ENCODE measurements around the gene FYTTD1.

The FYTTD1 gene

DNA sequence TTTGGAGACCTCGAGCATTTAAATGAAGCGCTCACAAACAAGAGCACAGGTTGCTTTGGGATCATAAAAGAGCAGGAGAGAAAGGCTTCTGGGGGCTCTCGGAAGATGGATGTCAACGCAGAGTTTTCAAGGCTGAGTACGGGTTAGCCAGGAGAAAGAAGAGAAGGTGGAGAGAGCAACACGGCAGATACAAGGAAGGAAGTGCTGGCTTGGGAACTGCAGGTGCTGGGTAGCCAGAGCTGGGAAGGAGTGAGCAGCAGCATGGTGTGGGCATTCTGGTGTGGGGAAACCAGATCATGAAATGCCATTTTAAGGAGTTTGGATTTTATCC, 12.4 kb upstream of the FYTTD1 start:
- no peak for DNase-seq (ENCODE audit: low read depth in 2 of 2)

DNA sequence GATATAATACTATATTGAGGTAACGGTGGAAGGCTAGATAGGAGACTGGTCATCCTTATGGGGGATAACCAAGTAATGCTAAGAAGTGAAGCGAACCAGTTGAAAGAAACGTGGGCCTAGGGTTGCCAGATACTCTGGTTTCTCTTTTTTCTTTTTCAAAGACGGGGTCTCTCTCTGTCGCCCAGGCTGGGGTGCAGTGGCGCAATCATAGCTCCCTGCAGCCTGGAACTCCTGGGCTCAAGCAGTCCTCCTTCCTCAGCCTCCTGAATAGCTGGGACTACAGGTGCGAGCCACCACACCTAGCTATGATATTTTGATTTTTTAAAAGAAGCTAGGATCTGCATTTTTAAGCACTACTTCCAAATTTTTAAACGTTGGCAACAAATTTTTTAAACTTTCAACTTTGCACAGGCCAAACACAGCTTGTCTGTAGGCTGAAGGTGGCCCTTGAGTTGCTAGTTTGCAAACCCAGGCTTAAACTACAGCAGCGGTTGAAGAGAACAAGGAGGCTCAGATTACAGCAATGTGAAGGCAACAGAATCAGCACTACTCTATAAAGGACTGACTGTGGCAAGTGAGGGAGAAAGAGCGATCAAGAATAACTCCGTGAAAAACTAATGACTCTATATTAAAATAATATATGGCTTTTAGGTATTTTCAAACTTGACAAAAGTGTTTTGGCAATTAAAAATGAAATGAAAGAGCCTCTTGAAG, 11.8 kb upstream of the FYTTD1 start:
- no peak for DNase-seq (ENCODE audit: low read depth in 2 of 2)

DNA sequence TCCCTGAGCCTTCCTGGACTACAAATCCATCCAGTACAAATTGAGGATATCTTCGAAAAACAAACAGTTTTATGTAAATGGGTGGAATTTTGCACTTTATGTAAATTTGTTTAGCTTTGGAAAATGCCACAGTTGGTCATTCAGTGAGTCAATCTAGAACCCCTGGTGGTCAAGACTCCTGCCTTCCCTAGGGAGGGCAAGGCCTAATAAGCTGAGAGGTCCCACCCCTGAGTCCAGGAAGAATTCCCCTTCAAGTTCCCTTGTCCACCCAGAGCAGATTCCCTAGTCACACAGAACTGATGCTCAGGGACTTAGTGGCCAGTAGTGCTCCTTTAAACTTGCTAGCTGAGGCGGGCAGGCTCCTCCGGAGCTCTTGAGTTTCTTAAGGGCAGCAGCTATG, 6.9 kb upstream of the FYTTD1 start:
- DNase-seq (ENCODE audit: low read depth in 2 of 2), result no peak

DNA sequence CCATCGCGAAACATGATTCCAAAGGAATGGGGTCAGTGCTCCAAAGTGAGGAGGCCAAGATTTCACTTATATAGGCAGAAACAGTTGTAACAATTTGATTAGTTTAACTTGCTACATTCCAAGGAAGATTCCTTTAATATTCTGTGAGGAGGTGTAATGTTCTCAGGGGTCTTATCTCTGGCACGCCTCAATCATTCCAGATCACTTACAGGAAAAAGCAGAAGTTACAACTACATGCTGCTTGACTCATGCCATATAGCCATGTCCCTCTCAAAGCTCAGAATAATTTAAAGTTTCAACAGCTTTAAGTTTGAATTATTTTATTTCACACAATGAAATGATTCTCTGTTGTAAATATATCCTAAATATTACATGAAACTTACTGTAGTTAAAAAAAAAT, 3.5 kb upstream of the FYTTD1 start:
- DNase-seq (ENCODE audit: low read depth in 2 of 2), result no peak

DNA sequence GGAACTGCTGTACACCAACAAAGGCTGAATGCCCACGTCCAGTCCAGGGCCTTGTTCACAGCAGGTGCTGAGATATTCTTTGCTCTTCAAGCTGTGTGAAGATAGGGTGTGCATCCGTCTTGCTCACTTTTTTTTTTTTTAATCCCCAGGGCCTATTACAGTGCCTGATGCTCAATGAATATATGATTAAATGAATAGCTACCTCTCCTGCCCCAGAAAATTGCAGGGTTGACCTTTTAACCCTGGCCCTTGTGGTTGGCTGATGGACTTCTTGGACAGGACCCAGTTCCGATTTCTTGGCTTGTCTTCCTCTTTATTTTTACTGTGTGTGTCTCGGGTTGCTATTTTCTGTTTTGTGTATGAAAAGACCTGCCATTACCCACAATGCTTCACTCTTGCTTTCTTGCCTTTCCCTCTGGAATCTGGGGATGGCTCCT, 2.9 kb upstream of the FYTTD1 start:
- DNase-seq (ENCODE audit: low read depth in 2 of 2), result no peak

DNA sequence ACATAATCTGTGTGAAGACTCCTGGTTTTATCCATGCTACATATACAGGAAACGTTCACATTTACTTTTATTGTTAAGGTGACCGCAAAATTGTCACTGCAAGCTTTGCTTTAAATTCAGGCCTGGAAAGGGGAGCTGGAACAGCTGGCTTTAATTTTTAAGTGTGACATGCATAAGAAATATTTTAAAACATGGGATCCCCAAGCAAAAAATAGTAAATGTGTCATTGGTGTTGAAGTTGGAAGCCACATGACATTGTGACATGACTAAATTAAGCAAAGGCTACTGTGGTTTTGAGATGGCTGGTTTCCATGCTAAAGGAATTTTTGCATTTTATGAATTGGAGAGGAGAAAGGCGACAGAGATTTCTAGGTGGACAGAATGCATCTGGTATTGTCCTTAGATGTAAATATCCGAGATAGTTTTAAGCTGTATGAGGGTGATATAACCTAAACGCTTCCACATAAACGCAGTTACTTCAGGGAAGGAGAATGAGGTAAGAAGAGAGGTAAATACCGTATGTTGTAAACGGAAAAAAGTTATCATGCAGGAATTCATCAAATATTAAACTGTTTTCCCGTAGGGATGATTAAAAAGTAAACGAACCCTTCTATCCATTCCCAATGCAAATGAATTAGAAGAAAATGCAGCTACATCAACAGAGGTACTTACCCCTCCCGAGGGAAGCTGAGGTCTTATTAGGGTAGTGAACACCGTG, 927 bp upstream of the FYTTD1 start:
- DNase-seq (ENCODE audit: low read depth in 2 of 2), result no peak

DNA sequence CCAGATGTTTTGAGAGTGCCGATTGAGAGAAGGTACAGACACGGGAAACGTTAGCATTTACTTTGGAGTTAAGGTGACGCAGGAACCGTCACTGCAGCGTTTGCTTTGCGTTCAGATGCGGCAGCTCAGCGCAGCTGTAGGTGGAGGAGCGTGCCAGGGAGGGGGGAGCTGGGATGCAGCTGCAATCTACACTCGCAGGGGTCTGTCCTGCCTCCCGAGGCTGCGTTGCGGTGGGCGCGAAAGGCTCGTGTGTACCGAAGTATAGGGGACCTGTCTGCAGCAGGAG, 425 bp upstream of the FYTTD1 start:
- no peak for DNase-seq (ENCODE audit: low read depth in 2 of 2)

DNA sequence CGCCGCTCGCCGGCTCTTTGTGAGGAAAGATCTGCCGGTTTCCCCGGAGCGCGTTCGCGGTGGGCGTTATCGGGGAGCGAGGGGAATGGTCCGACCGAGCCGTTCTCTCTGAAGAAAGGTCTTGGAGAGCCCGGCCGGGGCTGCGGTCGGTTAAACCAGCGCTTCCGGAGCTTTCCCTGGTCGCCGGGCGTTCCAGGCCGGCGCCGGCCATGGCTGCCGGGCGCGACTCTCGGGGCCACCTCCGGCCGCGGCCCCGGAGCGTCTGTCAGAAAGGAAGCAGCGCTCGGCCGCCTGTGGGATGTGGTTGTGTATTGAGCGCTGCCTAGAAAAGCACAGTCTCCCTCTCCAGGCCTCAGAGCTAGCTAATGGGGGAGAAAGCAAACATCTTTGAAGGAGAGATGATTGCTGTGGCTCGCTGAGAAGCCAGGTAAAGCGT, 731 bp downstream of the FYTTD1 start:
- peak; percentile 11 to 41 for DNase-seq (ENCODE audit: low read depth in 2 of 2)

DNA sequence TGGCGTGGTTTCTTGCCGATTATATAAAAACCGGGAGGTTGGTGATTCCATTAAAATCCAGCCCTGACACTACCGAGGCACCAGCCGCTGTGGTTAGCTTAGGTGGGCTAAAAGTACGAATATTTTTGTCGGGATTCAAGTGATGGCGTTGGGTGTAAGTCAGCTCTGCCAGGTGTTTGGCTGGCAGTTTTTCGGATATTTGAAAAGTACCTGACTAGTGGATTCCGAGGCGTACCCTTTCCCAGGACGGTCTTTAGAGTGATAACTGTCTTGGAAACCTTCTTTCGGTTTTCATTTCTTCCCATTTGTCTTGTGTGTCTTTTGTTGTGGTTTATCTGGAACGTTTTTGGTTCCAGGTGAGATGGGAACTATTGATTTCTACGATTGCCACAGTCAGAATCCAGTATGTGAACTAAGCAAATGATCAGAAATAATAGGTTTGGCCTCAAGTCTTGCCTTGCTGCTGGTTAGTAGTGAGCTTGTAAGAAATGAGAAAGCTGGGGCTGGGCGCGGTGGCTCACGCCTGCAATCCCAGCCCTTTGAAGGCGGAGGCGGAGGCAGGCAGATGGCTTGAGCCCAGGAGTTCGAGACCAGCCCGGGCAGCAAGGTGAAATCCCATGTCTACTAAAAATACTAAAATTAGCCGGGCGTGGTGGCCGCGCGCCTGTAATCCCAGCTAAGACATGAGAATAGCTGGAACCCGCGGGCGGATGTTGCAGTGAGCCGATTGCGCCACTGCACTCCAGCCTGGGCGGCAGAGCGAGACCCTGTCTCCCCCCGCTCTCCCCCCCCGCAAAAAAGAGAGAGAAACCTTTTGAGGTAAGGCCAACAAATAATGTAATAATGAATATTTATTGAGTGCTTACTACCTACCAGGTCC, 1.4 kb downstream of the FYTTD1 start:
- peak in 1 of 2 donors; percentile 7 for DNase-seq (ENCODE audit: low read depth in 2 of 2)

DNA sequence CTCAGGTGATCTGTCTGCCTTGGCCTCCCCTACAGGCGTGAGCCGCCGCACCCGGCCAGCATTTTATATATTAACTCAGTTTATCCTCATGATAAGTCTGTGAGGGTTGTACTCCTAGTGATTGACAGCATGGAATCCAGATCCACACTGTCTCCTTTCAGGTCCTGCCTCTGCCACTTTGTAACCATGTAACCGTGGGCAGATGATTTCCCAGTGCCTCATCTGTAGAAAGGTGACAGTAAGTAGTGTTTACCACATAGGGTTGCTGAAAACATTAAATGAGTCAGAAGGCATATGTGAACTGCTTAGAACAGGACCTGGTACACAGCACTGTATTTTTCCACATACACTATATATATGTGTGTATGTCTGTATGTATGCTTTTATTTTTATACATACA, 2.4 kb downstream of the FYTTD1 start:
- no peak for DNase-seq (ENCODE audit: low read depth in 2 of 2)

DNA sequence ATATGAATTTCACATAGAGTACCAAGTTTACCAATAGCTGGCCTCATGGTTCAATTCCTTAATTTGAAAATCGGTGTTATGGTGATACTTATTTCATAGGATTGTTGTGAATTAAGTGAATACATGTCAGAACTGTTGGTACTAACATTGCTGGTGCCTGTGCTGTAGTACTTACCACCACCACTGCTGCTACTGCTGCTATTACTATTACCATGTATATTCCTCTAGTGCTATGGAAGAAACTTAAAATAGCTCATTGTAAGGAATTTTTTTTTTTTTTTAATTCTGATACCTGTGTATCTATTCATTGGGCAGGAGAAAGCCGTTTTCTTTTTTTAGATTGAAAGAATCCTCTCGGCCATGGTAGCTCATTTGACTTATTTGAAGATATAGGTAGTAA, 3.6 kb downstream of the FYTTD1 start:
- DNase-seq (ENCODE audit: low read depth in 2 of 2), result no peak

DNA sequence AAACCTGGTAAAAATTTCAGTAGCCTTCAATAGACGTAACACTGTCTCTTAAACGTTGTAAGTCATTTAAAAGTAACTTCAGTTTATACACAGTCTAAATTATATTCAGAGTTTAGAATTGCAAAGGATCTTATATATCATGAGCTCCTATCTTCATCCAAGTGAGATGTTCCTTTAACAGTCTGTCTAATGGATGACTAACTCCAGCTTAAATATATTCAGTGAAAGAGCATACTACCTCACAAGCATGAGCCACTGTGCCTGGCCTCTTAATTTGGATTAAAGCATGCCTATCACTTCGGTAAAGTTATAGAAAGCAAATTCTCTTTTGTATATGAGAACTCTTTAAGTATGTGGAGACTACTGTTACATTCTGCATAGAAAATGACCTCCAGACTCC, 7.0 kb downstream of the FYTTD1 start:
- no peak for DNase-seq (ENCODE audit: low read depth in 2 of 2)

DNA sequence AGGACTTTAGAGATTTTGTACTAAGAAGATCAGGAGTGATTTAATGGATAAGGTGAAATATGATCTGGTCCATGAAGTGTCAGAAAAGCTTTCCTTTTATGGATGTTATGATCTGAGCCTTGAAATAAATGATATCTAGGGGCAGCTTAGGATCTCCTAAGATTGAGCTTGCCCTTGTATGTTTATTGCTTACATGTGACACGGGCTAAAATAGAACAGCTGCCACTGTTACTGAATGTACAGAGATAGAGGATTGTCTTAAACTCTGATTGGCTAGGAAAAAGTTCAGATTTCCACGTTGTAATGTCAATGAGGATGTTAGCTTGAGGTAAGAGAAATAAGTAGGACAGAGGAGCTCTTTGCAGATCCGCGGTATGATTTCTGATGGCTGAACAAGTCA, 8.8 kb downstream of the FYTTD1 start:
- no peak for DNase-seq (ENCODE audit: low read depth in 2 of 2)

DNA sequence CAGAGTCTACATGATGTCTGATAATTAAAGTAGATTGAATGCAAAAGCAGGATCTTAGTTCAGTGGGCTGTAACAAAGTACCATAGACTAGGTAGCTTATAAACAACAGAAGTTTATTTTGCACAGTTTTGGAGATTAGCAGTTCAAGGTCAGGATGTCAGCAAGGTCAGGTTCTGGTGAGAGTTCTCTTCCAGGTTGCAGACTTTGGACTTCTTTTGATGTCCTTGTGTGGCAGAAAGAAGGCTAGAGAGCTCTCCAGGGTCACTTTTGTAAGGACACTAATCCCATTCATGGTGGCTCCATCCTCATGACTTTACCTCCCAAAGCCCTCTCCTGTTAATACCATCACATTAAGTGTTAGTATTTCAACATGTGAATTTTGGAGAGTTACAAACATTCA, 12.1 kb downstream of the FYTTD1 start:
- no peak for DNase-seq (ENCODE audit: low read depth in 2 of 2)

DNA sequence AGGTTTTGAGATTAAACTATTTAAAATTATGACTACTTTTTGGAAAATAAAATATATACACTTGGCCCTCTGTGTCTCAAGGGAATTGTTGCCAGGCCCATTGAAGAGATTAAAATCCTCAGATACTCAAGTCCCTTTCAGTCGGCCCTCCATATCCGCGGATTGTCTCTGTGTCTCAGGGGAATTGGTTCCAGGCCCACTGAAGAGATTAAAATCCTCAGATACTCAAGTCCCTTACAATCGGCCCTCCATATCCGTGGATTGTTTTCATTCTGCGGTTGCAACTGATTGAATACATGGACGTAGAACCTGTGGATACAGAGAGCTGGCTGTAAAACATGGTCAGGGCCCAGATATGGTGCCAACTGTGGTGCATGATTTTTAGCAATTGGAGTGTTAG, 25.6 kb downstream of the FYTTD1 start:
- DNase-seq (ENCODE audit: low read depth in 2 of 2), result no peak

DNA sequence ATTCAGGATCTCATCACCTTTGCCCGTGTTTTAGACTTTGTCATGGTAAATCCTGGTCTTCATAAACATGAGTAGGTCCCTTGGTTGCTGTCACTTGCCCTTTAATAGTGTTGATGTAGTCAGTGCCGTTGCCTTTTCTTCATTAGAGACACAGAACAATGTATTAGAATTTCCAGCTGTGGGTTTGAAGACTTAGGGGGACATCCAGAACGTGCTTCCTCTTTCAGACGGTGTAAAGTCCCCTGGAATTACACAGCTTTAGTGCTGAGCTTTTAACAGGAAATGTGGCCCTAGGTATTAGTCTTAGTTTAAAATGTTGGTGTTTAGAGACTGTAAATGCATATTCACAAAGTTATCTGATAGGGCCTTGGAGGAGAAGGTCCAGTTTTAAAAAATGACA, 32.5 kb downstream of the FYTTD1 start:
- DNase-seq (ENCODE audit: low read depth in 2 of 2), result no peak

DNA sequence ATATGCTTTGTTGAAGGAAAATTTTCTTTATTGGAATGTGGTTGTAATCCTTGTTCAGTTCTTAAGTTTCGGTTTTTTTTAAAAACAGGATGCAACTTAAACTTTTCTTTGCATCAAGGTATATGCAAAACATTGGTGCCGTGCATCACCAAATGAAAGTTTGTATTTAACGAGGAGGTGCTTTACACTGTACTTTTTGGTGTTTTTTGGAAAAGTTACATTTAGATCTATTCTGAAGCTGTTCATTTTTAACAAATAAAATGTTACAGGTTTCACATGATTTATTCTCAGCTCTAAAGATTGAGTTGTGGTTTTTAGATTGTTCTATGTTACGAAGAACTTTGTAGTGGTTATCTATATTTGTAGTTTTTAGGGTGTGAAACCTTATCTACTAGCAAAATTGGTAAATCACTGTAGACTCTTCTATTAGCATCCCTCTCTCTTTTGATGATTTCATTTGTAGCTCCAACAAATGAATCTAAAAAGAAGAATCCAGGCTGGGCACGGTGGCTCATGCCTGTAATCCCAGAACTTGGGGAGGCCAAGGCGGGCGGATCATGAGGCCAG, 34.4 kb downstream of the FYTTD1 start:
- DNase-seq (ENCODE audit: low read depth in 2 of 2), result no peak

DNA sequence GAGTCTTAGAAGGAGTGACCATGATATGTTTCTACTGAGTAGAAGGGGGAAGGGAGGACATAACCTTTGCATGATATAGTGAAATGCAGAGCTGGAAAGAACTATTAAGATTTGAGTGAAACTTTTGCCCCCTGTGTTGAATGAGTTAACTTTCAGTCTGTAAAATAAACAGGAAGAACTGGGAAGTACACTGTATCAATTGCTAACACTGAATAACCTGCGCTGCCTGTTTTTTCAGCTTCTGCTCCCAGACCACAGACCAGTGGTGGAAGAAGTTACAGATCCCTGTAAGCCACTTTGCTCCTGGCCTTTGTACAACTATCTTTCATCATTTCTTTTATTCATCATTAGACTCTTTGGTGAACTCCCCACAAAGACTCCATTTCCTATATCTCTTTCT, 37.7 kb downstream of the FYTTD1 start:
- no peak for DNase-seq (ENCODE audit: low read depth in 2 of 2)

DNA sequence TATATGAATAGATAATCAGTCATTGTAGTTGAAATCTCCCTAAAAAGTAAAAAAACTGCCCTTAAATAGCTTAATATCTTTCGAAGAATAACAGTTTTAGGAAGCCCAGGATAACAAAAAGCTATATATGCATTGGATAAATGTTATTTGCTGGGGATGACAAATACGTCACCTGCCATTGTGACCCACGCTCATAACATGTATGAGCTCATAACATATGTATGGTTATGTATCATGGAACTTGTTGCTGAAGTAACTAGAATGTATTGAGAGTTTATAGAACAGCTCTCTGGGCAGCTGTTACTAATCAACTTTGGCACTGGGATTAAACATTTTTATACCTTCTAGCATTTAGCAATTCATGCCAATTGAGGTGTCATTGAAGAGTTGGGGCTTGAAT, 39.6 kb downstream of the FYTTD1 start:
- no peak for DNase-seq (ENCODE audit: low read depth in 2 of 2)

DNA sequence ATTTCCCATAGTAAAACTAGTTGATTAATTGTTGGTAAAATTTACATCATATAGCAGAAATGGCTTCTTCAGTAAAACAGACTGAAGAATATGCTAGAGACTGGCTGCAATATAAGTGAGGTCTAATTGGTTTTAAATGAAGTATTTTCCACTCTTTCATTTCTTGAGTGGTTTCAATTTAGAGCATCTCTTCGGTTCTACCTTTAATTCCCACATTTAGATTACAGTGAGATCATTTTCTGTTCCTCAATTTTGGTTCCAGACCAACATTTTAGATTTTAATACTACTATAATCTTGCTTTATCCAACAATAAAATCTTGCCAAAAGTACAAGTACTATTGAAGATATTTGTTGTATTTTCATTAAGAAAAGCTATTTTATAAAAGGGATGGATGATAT, 40.4 kb downstream of the FYTTD1 start:
- no peak for DNase-seq (ENCODE audit: low read depth in 2 of 2)

DNA sequence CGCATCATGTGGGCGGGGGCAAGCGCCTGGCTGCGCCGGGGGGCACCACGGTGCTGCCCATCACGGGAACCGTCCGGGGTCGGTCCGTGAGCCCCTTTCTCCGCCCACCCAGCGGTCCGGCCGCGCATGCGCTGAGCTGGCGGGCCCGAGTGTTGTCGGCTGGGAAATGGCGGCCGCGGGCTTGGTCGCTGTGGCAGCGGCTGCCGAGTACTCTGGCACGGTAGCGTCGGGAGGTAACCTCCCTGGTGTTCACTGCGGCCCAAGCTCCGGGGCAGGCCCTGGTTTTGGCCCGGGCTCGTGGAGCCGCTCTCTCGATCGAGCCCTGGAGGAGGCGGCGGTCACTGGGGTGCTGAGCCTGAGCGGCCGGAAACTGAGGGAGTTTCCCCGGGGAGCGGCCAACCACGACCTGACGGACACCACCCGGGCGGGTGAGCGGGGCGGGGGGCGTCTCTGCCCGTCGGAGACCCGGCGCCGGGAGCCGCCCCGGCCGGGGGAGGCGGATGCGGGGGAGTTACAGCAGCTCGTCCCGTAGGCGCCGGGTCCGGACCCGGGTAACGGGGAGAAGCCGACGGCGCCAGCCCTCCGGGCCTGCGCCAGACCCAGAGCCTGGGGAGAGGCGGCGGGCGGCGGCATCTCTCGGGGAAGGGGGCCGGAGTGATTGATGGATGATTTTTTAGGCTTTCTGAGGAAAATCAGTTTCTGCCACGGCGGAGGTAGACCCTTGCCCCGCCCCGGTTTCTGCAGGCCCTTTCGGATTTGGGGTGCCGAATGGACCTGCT, 41.6 kb downstream of the FYTTD1 start, which contains the start of gene LRCH3:
LRCH3 (plus strand) TSS at position 142 of the 779 bp plus-strand sequence; CDS start at position 167, 25 bp downstream.
- DNase-seq (ENCODE audit: low read depth in 2 of 2), result peak; percentile 65 to 77
